ELF-1 (cell line): ENCODE measurements around the gene TBC1D22B.

Experiments
- DNase-seq: peaks from one replicate; pipeline ENCODE4 v3.0.0-alpha.2; 2016; ENCODE audit warnings: low read depth, low spot score

Gene TBC1D22B

DNA sequence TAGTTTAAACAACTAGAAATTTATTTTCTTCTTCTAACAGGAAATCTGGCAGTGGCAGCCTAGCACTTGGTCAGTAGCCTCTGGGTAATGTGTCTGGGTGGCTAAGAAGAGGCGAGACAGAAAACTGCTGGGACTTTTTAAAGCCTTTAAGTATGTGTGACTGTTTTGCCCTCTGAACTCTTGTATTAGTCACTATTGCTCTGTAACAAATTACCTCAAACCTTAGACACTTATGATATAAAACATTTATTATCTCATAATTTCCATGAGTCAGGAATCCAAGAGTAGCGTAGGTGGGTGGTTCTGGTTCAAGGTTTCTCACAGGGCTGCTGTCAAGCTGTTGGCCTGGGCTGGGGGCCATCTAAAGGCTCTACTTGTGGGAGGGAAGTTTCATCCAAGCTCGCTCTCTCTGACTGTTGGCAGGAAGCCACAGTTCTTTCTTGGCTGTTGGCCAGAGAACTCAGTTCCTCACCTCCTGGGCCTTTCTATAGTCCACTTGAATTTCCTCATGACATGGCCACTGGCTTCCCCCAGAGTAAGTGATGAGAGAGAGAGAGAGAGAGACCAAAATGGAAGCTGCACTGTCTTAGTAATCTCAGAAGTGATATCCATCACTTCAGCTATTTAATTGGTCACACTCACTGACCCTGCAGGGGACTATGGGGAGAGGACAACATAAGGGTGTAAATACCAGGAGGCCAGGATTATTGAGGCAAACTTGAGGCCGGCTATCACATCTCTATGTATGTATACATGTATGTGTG, 17.4 kb upstream of the TBC1D22B start:
- DNase-seq: no peak

DNA sequence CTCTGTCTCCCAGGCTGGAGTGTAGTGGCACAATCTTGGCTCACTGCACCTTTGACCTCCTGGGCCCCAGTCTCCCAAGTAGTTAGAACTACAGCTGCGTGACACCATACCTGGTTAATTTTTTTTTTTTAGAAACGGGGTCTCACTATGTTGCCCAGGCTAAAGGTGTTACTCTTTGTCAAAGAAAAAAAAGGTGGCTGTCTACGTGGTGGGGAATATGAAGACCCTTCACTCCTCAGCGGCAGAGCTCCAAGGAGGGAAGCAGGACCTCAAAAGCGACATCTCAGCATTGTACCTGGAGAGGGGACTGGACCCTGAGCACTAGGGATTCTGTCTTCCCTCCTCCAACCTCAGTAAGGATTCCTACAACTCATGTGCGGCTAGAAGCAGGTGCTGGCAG, 16.4 kb upstream of the TBC1D22B start:
- no peak for DNase-seq

DNA sequence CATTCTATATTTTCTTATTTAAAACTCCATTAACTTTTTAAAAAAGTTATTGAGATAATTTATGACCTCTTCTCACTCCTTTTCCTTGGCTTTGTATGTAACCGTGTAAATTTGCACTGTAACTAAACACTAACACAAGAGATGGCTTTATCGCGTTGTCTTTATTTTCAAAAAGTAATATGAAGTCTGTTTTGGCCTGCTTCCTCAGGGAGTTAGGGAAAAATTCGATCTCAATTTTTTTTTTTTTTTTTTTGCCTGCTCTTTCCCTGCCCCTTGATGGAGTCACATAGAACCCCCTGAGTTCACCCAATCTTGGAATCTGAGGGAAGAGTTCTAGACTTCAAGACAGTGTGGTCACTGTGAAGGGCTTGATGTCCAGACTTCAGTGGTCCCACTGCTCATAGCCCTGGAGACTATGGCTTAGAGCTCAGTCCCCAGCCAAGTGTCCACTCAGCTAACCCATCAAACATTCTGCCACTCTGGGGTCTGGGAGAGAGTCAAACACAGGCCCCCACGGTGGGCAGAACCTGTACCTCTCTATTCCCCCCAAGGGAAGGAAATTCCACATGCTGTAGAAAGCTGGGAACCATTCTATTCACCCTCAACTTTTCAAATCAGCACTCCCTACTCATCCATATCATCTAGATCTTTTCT, 15.7 kb upstream of the TBC1D22B start:
- DNase-seq: no peak

DNA sequence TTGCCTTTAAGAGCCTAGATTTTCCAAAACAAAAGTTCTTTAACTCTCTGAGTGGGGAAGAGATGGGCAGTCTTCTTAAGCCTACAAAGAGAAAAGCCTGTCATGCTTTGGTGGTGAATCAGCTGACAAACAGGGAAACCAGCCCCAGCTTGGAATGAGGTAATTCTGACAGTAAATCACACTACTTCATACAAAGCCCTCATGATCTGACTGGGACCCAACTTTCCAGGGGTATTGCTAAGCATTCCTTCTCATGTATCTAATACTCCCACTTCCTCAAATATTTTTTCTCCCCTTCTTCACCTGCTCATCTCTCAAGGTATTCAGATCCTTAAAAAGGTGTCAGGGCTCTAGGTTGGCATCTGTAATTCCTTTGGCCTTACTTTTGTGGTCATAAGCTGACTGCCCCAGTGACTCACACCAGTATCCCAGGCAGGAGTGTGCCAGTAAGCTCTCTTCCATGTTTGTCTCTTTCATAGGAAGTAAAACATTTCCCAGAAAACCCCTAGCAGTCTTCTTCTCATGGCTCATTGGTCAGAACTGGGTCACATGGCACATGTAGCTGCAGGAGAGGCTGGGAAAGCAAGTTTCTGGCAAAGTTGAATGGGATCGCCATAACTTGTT, 15.0 kb upstream of the TBC1D22B start:
- peak; percentile 59 for DNase-seq

DNA sequence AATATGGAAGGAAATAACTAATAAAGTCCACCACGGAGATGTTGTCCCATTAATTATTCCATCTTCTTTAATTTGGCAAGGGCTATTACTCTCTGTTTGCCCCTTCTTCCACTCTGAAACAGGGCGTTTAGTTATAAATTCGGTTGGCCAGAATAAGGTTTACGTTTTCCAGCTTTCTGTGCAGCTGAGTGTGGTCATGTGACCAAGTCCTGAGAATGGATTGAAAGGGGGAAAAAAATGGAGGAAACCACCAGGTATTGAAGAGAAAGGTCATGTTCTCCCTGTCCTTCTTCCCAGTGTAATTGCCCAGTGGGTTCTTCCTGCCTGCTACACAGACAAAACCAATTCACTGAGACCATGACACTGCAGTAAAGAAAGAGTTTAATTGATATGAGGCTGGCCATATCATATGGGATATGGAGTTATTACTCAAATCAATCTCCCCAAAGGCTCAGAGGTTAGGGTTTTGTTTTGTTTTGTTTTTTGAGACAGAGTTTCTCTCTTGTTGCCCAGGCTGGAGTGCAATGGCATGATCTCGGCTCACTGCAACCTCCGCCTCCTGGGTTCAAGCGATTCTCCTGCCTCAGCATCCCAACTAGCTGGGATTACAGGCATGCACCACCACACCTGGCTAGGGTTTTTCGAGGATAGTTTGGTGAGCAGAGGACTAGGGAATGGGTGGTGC, 14.3 kb upstream of the TBC1D22B start:
- no peak for DNase-seq

DNA sequence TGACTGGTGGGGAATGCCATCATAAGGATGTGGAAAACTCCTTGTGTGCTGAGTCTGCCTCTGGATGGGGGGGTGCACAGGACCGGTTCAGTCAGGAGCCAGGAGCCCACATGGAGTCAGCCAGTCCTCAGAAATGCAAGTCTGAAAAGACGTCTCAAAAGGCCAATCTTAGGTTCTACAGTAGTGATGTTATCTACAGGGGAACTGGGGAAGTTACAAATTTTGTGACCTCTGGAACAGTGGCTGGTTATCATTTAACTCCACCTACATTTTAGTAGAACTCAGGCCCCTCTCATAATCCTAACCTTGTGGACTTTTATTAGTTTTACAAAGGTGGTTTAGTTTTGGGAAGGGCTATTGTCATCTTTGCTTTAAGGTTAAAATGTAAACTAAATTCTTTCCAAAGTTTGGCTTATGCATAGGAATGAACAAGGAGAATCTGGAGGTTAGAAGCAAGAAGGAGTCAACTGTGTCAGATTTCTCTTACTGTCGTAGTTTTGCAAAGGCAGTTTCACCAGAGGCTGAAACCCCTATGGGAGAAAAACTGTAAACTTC, 13.7 kb upstream of the TBC1D22B start:
- no peak for DNase-seq

DNA sequence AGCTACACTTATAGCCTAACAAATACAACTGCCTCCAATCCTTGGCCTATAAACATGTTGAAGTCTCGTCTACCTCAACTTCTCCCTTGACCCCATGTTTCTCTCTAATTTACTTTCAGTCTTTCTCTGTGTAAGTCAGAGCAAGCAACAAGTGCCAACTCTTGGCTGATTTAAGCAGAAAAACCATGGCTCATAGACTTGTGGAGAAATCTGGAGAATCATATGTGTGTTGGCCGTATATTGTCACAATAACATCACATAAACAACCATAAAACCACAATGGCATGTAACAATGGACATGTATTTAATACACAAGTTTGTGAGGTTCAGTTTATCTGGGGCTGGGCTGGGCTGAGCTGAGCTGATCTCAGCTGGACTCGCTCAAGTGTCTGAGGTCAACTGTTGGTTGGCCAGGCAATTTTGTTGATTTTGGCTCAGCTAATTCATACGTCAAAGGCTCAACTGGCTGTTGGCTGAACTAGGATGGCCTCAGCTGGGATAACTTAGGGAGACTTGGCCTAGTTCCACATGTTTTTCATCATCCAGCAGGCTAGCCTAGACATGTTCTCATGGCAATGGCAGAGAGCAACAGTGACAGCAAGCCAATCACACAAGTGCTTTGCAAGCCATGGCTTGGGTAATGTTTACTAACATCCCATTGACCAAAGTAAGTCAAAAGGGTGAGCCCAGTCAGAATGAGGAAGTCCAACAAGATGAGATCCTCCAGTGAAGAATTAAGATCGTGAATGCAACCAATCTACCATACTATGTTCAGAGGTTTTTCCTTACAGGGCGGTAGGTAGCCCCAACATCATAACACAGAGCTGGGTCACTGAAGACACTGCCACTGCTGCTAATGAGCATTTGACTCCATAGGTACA, 12.9 kb upstream of the TBC1D22B start:
- no peak for DNase-seq

DNA sequence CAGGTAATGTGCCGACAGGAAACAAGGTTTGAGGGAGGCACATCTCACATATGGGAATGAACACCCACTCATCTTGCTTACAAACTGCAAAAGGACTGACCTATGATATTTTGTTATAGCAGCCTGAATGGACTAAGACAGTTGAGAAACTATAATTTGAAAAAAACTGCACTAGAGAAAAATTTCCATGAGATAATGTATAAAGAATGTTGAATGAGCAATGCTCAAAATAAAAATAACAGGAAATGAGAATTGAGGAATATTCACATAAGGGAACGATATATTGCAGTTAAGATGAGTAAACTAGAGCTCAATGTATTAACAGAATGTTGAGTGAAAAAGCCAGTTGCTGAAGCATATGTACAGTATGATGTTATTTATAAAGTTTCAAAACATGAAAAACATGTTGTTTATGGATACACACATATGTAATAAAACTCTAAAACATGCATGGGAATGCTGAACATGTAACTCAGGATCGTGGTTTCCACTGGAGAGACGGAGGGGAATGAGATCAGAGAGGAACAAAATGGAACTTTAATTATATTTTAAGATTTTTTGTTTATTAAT, 6.3 kb upstream of the TBC1D22B start:
- no peak for DNase-seq

DNA sequence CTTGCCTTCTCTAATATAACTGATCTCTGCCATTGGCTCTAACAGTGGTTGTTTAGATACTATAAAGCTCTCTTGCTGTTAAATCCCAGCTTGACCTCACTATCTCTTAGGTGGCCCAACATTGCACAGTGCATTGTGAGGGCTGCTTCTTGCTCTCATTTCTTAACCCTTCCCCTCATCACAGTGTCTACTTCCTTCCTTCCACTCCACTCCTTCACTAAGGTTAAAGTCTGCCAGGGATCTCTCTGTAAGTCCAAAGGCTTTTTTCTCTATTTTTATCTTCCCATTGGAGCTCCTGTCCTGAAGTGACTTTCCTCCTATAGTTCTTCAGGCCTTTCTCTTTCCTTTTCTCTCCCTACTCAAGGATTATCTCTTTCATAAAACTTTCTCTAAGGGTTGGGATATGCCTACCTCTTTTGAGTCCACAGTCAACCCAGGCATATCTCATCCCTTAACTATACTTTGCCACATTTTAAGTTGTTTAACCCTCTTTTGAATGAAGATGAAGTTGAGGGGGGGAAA, 4.0 kb upstream of the TBC1D22B start:
- DNase-seq: no peak

DNA sequence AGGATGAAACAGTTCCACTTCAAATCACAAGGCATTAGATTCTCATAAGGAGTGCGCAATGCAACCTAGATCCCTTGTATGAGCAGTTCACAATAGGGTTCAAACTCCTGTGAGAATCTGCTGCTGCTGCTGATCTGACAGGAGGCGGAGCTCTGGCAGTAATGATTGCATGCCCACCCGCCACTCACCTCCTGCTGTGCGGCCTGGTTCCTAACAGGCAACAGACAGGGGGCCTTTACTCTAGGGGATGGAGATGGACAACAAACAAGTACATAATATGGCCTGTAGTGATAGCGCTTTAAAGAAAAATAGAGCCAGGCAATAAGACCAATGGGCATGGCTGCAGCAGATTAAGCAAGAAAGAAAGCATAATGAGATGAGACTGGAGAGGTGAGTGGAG, 2.7 kb upstream of the TBC1D22B start:
- peak; percentile 24 for DNase-seq

DNA sequence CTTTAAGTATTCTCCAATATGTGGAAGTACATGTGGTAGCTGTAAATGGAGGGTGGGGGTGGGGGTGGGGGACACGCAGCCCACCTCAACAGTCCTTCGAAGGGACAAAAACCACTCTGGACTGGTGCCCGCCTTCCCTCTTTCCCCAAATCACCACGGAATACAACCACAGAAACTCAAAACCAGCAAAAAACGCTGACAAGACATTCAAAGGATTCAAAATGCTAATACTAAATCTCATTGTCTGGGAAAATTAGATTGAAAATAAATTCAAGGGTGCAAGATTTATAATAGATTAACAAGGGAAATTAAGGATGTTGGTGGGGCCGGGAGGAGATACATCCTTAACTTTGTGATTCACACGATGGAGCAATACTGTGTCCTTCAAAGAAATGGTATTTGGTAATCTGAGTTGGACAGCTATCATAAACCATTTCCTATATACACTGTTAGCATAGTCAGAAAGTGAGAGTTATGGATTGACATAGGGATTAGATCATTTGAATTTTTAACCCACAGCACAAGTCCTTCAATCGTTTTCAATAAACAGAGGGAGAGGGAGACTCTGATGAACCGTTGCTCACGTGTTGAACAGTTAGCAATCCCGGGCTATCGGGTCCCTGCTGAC, 766 bp upstream of the TBC1D22B start:
- DNase-seq: no peak

DNA sequence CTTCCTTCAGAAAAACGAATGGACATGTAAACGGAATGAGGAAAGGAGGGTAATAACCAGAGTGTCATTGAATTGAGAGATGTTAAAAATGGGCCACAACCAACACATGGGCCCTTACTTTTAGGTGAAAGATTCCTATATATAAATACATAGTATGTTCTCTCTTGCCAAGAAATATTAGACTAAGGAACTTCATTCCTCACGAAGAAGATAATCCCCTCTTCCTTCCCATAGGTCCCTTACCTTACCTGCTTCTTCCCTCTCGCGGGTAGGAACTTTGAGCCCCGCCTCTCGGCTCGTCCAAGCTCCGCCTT, 295 bp upstream of the TBC1D22B start:
- DNase-seq: no peak

DNA sequence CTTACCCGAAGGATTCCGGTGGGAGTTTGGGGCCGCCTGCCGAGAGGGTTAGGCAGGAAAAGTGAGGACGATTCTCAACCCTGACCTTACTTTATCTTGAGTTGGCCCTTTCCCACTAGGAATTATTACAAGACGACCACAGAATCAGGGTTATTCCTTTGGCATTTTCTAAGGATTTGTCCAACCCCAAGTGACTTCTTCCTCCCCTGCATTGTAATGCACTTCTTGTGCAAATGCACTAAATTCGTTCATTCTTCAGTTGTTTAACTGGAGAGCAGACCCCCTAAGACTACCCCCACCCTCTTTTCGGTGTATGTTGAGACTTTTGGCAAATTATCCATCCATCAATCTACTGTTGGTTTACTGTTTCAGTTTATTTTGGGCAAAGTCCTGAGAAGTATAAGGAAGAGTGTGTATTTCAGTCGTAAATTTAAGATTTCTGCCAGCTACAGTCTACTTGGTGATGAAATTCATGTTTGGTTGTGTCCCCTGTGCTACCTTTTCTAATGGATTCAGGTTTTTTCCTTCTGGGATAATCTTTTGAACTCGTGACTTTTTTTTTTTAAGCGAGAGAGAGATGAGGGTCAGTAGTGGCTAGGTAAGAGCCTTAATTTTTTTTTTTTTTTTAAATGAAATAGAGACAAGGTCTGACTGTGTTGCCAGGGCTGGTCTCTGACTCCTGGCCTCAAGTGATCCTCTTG, 983 bp downstream of the TBC1D22B start:
- no peak for DNase-seq

DNA sequence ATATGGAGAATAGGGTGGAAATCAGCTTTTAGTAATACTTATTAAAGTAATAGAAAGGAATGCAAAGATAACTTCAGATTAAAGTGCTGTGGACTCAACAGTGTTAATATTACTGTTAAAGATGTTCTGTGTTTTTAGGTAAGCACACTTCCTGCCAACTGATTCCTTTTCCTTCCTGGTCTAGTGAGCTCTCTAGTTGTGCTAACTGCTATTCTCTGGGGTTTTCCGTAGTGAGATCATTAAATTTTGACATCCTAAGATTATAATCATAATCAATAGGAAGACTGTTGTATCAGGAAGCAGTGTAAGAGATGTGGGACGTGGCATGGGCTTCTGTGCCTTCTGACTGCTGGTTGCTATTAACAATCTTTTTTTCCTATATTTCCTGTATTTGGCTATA, 1.6 kb downstream of the TBC1D22B start:
- no peak for DNase-seq

DNA sequence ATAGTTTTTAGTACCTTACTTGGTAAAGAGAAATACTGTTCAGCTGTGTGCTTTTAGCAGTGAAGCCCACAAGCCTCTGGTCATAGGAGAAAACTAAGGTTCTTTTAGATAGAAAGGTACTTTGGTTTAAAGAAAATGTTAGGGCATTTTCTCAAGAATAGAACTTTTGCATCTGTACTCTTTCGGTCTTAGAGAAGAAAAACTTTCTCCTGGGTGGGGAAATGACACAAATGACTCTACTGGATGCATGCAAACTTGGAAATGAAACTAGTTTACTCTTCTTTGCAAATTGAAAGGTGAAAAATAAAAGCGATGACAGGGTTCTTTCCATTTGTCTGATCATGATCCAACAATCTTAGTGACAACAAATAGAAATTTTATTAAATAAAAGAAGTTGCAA, 2.5 kb downstream of the TBC1D22B start:
- DNase-seq: no peak

DNA sequence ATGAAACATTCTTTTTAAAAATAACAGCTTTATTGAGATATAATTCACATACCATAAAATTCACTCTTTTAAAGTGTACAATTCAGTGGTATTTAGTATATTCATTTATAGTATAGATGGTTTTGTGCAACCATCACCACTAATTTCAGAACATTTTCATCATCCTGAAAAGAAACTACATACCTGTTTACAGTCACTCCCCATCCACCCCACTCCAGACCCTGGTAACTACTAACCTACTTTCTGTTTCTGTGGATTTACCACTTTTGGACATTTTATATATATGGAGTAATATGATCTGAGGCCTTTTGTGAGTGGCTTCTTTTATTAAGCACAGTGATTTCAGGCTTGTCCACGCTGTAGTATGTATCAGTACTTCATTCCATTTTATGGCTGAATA, 2.9 kb downstream of the TBC1D22B start:
- no peak for DNase-seq

DNA sequence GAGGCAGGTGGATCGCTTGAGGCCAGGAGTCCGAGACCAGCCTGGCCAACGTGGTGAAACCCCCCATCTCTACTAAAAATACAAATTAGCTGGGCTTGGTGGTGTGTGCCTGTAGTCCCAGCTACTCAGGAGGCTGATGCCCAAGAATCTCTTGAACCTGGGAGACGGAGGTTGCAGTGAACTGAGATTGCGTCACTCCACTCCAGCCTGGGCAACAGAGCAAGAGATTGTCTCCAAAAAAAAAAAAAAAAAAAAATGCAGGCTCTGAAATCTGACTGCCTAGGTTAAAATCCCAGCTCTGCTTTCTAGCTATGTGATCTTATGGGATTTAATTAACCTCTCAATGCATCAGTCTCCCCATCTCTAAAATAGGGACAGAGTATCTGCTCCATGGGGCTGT, 3.6 kb downstream of the TBC1D22B start:
- no peak for DNase-seq

DNA sequence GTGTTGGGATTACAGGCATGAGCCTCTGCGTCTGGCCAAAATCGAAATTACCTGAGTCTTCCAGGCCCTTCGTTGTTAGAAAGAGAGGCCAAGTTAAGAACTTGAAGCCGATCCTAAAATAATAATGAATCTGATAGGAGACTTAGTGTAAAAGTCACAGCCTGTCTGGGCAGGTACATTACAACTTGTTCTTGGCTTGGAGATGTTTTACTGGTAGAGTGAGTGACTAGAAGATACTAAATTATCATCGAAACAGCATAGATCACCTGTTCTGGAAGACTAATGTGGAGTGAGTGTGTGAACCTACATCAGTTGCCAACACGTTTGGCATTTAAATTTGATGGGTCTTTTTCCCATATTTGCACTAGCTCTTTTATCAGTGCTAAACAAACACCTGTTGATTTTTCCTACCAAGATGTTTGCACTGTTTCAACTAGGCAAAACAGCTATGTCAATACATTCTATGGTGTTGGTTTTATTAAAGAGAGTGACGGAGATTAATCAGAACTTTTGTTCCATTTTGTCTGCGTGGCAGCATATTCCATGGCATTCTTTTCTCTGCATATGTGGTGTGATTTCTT, 5.0 kb downstream of the TBC1D22B start:
- DNase-seq: no peak

DNA sequence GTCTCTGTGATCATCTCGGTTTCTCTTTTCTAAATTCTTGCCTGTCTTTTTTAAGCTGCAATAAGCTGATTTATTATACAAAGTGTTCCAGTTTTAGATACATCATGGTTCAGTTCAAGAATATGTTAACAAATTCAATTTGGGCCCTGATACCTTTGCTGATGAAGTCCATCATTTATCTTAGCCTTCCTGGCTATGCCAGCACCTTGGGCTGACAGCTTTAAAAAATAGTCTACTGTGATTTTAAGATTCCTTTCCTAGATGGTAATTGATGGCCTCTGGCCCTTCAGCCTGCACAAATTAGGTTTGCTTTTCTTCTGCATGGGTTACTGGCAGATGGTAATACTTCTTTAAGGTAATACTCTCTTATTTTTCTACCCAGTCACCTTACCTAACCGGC, 7.4 kb downstream of the TBC1D22B start:
- DNase-seq: no peak
